Measurements from ENCODE around the gene GNA15.

GRCh38 chr19:3098515-3099346, 37.1 kb upstream of the GNA15 start:
- TF ChIP-seq SPI1 (IDR thresholded peaks at IDR 0.05; ENCODE audit: low read depth, low read length) (peak; percentile 67), POLR2A (IDR thresholded peaks at IDR 0.05; ENCODE audit: low read depth, low read length) (no peak), TAF1 (IDR thresholded peaks at IDR 0.05; ENCODE audit: low read depth, low read length) (no peak), POLR2AphosphoS5 (IDR thresholded peaks at IDR 0.05; ENCODE audit: low read depth, low read length) (no peak), PAX5 (IDR thresholded peaks at IDR 0.05; ENCODE audit: insufficient read depth, low read length, severe bottlenecking) (no peak)
